Stimulated activated CD4-positive, alpha-beta T cell treated with anti-CD3 and anti-CD28 coated beads, Interleukin-1b, Interleukin-23, amount 100 ng/mL, for 4 hours (primary cell): ENCODE measurements around the gene ARNT2.

ENCODE experiments used
- DNase-seq, 2 donors: peaks; one replicate each; pipeline ENCODE4 v3.0.0-alpha.2; 2020; ENCODE audit warnings: low read depth in 2 of 2

Gene ARNT2

GRCh38 chr15:80514071-80514780 is 110.0 kb downstream of the ARNT2 start:
- no peak for DNase-seq

GRCh38 chr15:80517290-80517689 is 113.1 kb downstream of the ARNT2 start:
- no peak for DNase-seq

GRCh38 chr15:80518522-80518921 is 114.3 kb downstream of the ARNT2 start:
- no peak for DNase-seq

- DNase-seq = no peak
These were observed 119.6 kb downstream of the ARNT2 start for GRCh38 chr15:80523746-80524145.

- DNase-seq = no peak
These were observed 121.7 kb downstream of the ARNT2 start for GRCh38 chr15:80525853-80526252.

GRCh38 chr15:80526556-80527340 is 122.6 kb downstream of the ARNT2 start:
- no peak for DNase-seq

- DNase-seq = no peak
These were observed 123.2 kb downstream of the ARNT2 start for GRCh38 chr15:80527406-80527805.

GRCh38 chr15:80527961-80528360 is 123.8 kb downstream of the ARNT2 start:
- no peak for DNase-seq

- no peak for DNase-seq
These were observed 126.7 kb downstream of the ARNT2 start for GRCh38 chr15:80530737-80531365.

GRCh38 chr15:80531388-80531787 is 127.2 kb downstream of the ARNT2 start:
- DNase-seq = no peak

GRCh38 chr15:80531796-80532195 is 127.6 kb downstream of the ARNT2 start:
- DNase-seq = no peak

GRCh38 chr15:80533790-80534333 is 129.7 kb downstream of the ARNT2 start:
- DNase-seq = no peak

- no peak for DNase-seq
These were observed 132.0 kb downstream of the ARNT2 start for GRCh38 chr15:80536231-80536630.

GRCh38 chr15:80536716-80537115 is 132.5 kb downstream of the ARNT2 start:
- no peak for DNase-seq

- DNase-seq = no peak
These were observed 140.9 kb downstream of the ARNT2 start for GRCh38 chr15:80545078-80545477.

GRCh38 chr15:80547264-80547663 is 143.1 kb downstream of the ARNT2 start:
- DNase-seq = no peak

- no peak for DNase-seq
These were observed 145.0 kb downstream of the ARNT2 start for GRCh38 chr15:80549191-80549590.

GRCh38 chr15:80549654-80550053 is 145.5 kb downstream of the ARNT2 start:
- DNase-seq = no peak

GRCh38 chr15:80550219-80550907 is 146.2 kb downstream of the ARNT2 start:
- DNase-seq = no peak

- DNase-seq = no peak
These were observed 146.7 kb downstream of the ARNT2 start for GRCh38 chr15:80550908-80551260.

- DNase-seq = no peak
These were observed 147.2 kb downstream of the ARNT2 start for GRCh38 chr15:80551348-80551747.

GRCh38 chr15:80554560-80554959 is 150.4 kb downstream of the ARNT2 start:
- no peak for DNase-seq
